ENCODE results near the gene DIO3. TPM values are rescaled to one million over a fixed set of nuclear protein-coding genes. Genes with fewer than 3 reads are reported as not detected.

The DIO3 gene
- total and polyA plus RNA-seq, 2 of the 13 experiments (the other 11 are each of a cell fraction or from before 2014, with no cell fraction given) = not detected

- Histone ChIP-seq H3K4me2 (ENCODE audit: low read depth, low read length) (no peak overlapping the region), H3K4me1 (ENCODE audit: insufficient read depth, low read length) (peaks cover 6% of the 10 kb centered on the region), H3K79me2 (ENCODE audit: insufficient read depth, low read length) (no peaks in the 10 kb centered on the region), H3K27me3 (ENCODE audit: control insufficient read depth in 1 of 2, insufficient read depth in 2 of 2, low read length in 2 of 2) (peaks cover 5 to 37% of the 10 kb centered on the region in 2 experiments), H3K9ac (ENCODE audit: insufficient read depth, low read depth, low read length) (no peak overlapping the region), H3K27ac (ENCODE audit: extremely low read length, insufficient read depth, low read length) (no peak overlapping the region), H2AFZ (ENCODE audit: low read length) (no peak overlapping the region), H3K9me3 (ENCODE audit: low read length) (no peaks in the 10 kb centered on the region), H3K4me3 (replicated peaks in 1 of 3; ENCODE audit: insufficient read depth in 1 of 3, low read depth in 2 of 3, low read length in 3 of 3) (no peak overlapping the region), H3K36me3 (replicated peaks in 1 of 2; ENCODE audit: control insufficient read depth in 1 of 2, insufficient read depth in 2 of 2, low read length in 2 of 2) (no peaks in the 10 kb centered on the region), H4K20me1 (ENCODE audit: insufficient read depth, low read length) (no peaks in the 10 kb centered on the region)
- no TSS peak for BruUV-seq (replicated peaks)
- POLR2A ChIA-PET = no interaction called here
- FAIRE-seq (no peak), ATAC-seq (no peak), DNase-seq (ENCODE audit: low spot score) (no peak)
- TF ChIP-seq SNAPC4 (CRISPR knock-in tag; IDR thresholded peaks at IDR 0.05) = no peak
- no peak for TF ChIP-seq TARDBP (CRISPR knock-in tag; IDR thresholded peaks at IDR 0.05)
- TF ChIP-seq ZZZ3 (CRISPR knock-in tag; IDR thresholded peaks at IDR 0.05; ENCODE audit: borderline replicate concordance) = no peak
- no peak for TF ChIP-seq ZFP36L2 (CRISPR knock-in tag; IDR thresholded peaks at IDR 0.05)
- no peak for TF ChIP-seq CEBPZ (IDR thresholded peaks at IDR 0.05; ENCODE audit: low read length)
- no peak for TF ChIP-seq DNMT3B (CRISPR knock-in tag; conservative IDR thresholded peaks at IDR 0.05)
- no peak for TF ChIP-seq ZFP91 (CRISPR knock-in tag; IDR thresholded peaks at IDR 0.05; ENCODE audit: borderline replicate concordance)
- no peak for TF ChIP-seq ZNF776 (CRISPR knock-in tag; IDR thresholded peaks at IDR 0.05)
- TF ChIP-seq UBTF (CRISPR knock-in tag; IDR thresholded peaks at IDR 0.05) = no peak
- TF ChIP-seq ZNF383 (CRISPR knock-in tag; IDR thresholded peaks at IDR 0.05; ENCODE audit: borderline replicate concordance) = no peak
- in situ Hi-C loops (cut with HindIII; ENCODE audit: extremely low pct_ligation_motif_present, low pct_unique_long_range_greater_than_20kb) (no loop called here), intact Hi-C loops (cut with micrococcal nuclease; ENCODE audit: unreplicated experiment) (no loop called here)
- CTCF ChIA-PET (ENCODE audit: low intra/inter-chr PET ratio, low total read pairs) = no interaction called here
- 4% methylated on average over 3 of the region's 5 CpGs for WGBS (ENCODE audit: low lambda C conversion rate)
These were observed 21.0 kb downstream of the DIO3 start for GRCh38 chr14:101582294-101582693.
